DND-41 (cell line): Measurements from ENCODE around the gene SCMH1.

Experiments used
- ATAC-seq: fragments of 200-7000 bp; cut with Tn5 transposase; 3 replicates; pipeline ENCODE4 v1.9.1; 2021; ENCODE audit warnings: low read depth; ENCODE audit not compliant: insufficient read depth
- DNase-seq: peaks from one replicate; pipeline ENCODE4 v3.0.0-alpha.2; 2020
- H2AFZ ChIP-seq: 2 replicates; pipeline ENCODE4 v1.6.0; 2012; ENCODE audit warnings: low read depth, low read length
- H3K27ac ChIP-seq: 2 replicates; pipeline ENCODE4 v1.5.1; 2012; ENCODE audit warnings: low read length, inconsistent platforms
- H3K27me3 ChIP-seq: fragments of 200-600 bp; sonication (generic); 2 replicates; pipeline ENCODE4 v1.6.0; 2012; ENCODE audit warnings: low read length, mild to moderate bottlenecking, inconsistent platforms; ENCODE audit not compliant: insufficient read depth, poor library complexity
- H3K36me3 ChIP-seq: 2 replicates; pipeline ENCODE4 v1.5.1; 2012; ENCODE audit warnings: low read length, inconsistent platforms; ENCODE audit not compliant: insufficient read depth
- H3K4me1 ChIP-seq: 2 replicates; pipeline ENCODE4 v1.5.1; 2012; ENCODE audit warnings: mild to moderate bottlenecking, low read length; ENCODE audit not compliant: insufficient read depth
- H3K4me2 ChIP-seq: 2 replicates; pipeline ENCODE4 v1.6.0; 2012; ENCODE audit warnings: mild to moderate bottlenecking, moderate library complexity, low read length, inconsistent platforms; ENCODE audit not compliant: insufficient read depth
- H3K4me3 ChIP-seq, 2 experiments: fragments of 200-600 bp in 1 of 2; shearing (Covaris generic) in 1 of 2; 2 replicates each; pipeline ENCODE4 v1.5.1; 2012 to 2016; ENCODE audit warnings: inconsistent platforms in 2 of 2, low read length in 2 of 2, mild to moderate bottlenecking in 2 of 2, low read depth in 1 of 2, moderate library complexity in 1 of 2
- H3K79me2 ChIP-seq: 2 replicates; pipeline ENCODE4 v1.6.0; 2012; ENCODE audit warnings: low read length, inconsistent platforms; ENCODE audit not compliant: insufficient read depth
- H3K9ac ChIP-seq: 2 replicates; pipeline ENCODE4 v1.6.0; 2012; ENCODE audit warnings: low read depth, mild to moderate bottlenecking, inconsistent platforms, low read length, moderate library complexity
- H3K9me3 ChIP-seq: 2 replicates; pipeline ENCODE4 v1.5.1; 2012; ENCODE audit warnings: low read length, moderate library complexity, mild to moderate bottlenecking, inconsistent platforms; ENCODE audit not compliant: insufficient read depth, severe bottlenecking
- H4K20me1 ChIP-seq: 2 replicates; pipeline ENCODE4 v1.6.0; 2012; ENCODE audit warnings: low read length; ENCODE audit not compliant: insufficient read depth
- EZH2 ChIP-seq: IDR thresholded peaks from 3 replicates; pipeline ENCODE4 v1.6.1; 2012; ENCODE audit warnings: borderline replicate concordance, low read depth, mild to moderate bottlenecking, moderate library complexity, low read length, inconsistent platforms; ENCODE audit not compliant: severe bottlenecking
- TF ChIP-seq, protein P1 (sequence below): IDR thresholded peaks from 2 replicates; pipeline ENCODE4 v1.5.1; 2012; ENCODE audit warnings: borderline replicate concordance, low read length, moderate library complexity, mild to moderate bottlenecking; ENCODE audit not compliant: poor library complexity, severe bottlenecking; ENCODE audit errors: extremely low read depth

Gene SCMH1

DNA sequence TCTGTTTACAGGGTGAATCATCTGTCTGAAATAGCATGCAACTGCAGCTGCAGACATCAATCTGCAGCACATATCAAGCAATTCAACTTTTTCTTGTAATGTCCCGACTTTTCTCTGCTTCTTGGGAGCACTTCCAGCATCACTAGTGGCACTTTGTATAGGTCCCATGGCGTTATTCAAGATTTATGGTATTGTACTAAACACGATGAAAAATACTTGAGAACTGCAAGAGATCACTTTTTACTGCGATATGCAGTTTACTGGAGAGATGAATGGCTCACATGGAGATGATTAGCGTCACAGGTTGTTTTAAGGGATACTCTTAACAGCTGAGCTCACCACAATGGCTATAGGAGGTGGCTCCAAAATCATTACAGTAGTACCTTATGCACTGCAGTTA is 7.2 kb upstream of the SCMH1 start:
- Histone ChIP-seq H3K79me2 (no peaks in the 10 kb centered on the region), H3K9me3 (no peaks in the 10 kb centered on the region), H3K36me3 (no peaks in the 10 kb centered on the region), H3K4me2 (no peak overlapping the region), H3K4me3 (no peak overlapping the region), H3K4me1 (peaks cover 15% of the 10 kb centered on the region), H3K27ac (no peak overlapping the region), H3K9ac (no peak overlapping the region), H2AFZ (no peak overlapping the region), H3K27me3 (no peaks in the 10 kb centered on the region), H4K20me1 (no peaks in the 10 kb centered on the region)
- no peak for ATAC-seq
- TF ChIP-seq, protein P1, sequence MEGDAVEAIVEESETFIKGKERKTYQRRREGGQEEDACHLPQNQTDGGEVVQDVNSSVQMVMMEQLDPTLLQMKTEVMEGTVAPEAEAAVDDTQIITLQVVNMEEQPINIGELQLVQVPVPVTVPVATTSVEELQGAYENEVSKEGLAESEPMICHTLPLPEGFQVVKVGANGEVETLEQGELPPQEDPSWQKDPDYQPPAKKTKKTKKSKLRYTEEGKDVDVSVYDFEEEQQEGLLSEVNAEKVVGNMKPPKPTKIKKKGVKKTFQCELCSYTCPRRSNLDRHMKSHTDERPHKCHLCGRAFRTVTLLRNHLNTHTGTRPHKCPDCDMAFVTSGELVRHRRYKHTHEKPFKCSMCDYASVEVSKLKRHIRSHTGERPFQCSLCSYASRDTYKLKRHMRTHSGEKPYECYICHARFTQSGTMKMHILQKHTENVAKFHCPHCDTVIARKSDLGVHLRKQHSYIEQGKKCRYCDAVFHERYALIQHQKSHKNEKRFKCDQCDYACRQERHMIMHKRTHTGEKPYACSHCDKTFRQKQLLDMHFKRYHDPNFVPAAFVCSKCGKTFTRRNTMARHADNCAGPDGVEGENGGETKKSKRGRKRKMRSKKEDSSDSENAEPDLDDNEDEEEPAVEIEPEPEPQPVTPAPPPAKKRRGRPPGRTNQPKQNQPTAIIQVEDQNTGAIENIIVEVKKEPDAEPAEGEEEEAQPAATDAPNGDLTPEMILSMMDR: no peak
- no peak for TF ChIP-seq EZH2
- no peak for DNase-seq

DNA sequence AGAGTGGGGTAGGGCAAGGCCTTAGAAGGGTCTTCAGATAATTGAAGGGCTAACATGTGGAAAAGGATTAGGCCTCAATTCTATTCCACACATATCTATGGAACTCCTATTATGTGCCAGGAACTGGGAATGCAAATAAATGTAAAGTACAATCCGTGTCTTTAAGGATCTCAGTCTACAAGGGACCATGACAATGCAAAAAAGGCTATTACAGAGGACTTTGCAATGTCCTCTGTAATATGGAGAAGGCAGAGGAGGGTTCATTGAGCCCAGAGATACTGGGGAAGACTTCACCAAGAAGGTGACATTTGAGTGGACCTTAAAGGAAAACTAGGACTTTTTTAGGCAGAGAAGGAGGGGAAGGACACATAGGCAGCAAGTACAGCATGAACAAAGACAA is 4.5 kb upstream of the SCMH1 start:
- H4K20me1 ChIP-seq: no peaks in the 10 kb centered on the region
- H3K4me1 ChIP-seq: peaks cover 39% of the 10 kb centered on the region
- DNase-seq (no peak), ATAC-seq (no peak)
- H3K4me3 ChIP-seq: no peak overlapping the region
- H3K79me2 ChIP-seq: peaks cover 9% of the 10 kb centered on the region; the same call in 1 of the 2 replicates
- no peak for TF ChIP-seq EZH2
- TF ChIP-seq, protein P1: no peak
- no peak overlapping the region for H3K27ac ChIP-seq
- no peak overlapping the region for H2AFZ ChIP-seq
- no peaks in the 10 kb centered on the region; the same call in 1 of the 2 replicates for H3K36me3 ChIP-seq
- H3K4me2 ChIP-seq: no peak overlapping the region
- H3K27me3 ChIP-seq: no peaks in the 10 kb centered on the region
- no peak overlapping the region for H3K9ac ChIP-seq
- no peaks in the 10 kb centered on the region for H3K9me3 ChIP-seq

DNA sequence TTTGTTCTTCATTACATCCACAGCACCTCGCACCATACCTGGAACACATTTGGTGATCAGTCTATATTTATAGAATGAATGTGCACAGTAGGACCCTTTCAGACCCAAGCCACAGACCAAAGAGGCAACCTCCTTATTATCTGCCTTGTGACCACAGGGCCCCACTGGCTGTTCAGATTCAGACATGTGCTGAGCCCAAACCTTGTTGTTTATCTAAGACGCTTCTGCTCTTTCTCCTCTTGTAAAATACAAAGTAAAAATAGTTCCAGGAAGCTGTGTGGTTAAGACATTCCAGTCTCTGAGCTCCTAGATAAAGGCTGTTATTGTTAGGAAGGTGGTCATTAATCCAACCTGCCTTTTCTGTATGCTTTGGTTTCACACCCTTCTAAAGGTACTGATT is 3.6 kb upstream of the SCMH1 start:
- ATAC-seq: no peak
- H3K36me3 ChIP-seq: no peaks in the 10 kb centered on the region; the same call in 1 of the 2 replicates
- H4K20me1 ChIP-seq: no peaks in the 10 kb centered on the region
- H3K79me2 ChIP-seq: peaks cover 9% of the 10 kb centered on the region; the same call in 1 of the 2 replicates
- no peak for TF ChIP-seq EZH2
- TF ChIP-seq, protein P1: no peak
- DNase-seq: no peak
- H2AFZ ChIP-seq: no peak overlapping the region
- no peak overlapping the region for H3K9ac ChIP-seq
- no peak overlapping the region for H3K27ac ChIP-seq
- H3K9me3 ChIP-seq: no peaks in the 10 kb centered on the region
- no peaks in the 10 kb centered on the region for H3K27me3 ChIP-seq
- no peak overlapping the region for H3K4me2 ChIP-seq
- no peak overlapping the region for H3K4me3 ChIP-seq
- peaks cover 48% of the 10 kb centered on the region for H3K4me1 ChIP-seq

DNA sequence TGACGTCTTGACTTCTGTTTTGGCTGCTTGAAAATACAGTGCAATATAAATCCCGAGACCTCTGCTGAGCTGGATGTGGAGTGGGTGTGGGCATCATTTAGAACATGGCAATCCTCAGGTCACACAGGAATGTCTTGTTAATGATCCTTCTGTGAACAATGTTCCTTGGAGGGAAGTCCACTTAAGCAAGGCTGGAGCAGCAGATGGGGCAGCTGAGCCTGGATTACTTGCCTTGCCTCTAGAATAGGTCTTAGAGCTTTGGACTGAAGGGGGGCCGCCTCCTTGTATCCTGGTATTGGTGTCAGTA is 926 bp upstream of the SCMH1 start:
- Histone ChIP-seq H3K79me2 (peaks cover 30% of the 10 kb centered on the region), H2AFZ (peak overlapping the region; percentile 82), H3K4me1 (peaks cover 65% of the 10 kb centered on the region), H3K9ac (peak overlapping the region; percentile 87), H3K4me3 (peak overlapping the region; percentile 31 to 66), H3K27me3 (no peaks in the 10 kb centered on the region), H3K27ac (peak overlapping the region; percentile 78), H3K4me2 (peak overlapping the region; percentile 86), H4K20me1 (no peaks in the 10 kb centered on the region; the same call in 1 of the 2 replicates), H3K36me3 (no peaks in the 10 kb centered on the region; the same call in 1 of the 2 replicates), H3K9me3 (no peaks in the 10 kb centered on the region)
- ATAC-seq (no peak), DNase-seq (no peak)
- TF ChIP-seq EZH2: no peak
- TF ChIP-seq, protein P1: no peak
